Nephron progenitor cell (in vitro differentiated cells): ENCODE measurements around the gene ABCC9.
"Not testable (repeated sequence)": the region's sequence is repeated elsewhere in the genome, so short reads cannot be mapped to it uniquely, and the experiment has no call there.

Experiments used
- DNase-seq: peaks from one replicate; pipeline ENCODE4 v3.0.0; 2021
- H3K27ac Mint-ChIP-seq: 2 replicates; pipeline ENCODE4 v1.8.0; 2021; ENCODE audit warnings: mild to moderate bottlenecking, moderate library complexity, mixed read lengths
- H3K27me3 Mint-ChIP-seq: 2 replicates; pipeline ENCODE4 v1.8.0; 2021; ENCODE audit warnings: mild to moderate bottlenecking, low read depth, mixed read lengths; ENCODE audit not compliant: poor library complexity
- H3K36me3 Mint-ChIP-seq: 2 replicates; pipeline ENCODE4 v1.8.0; 2021; ENCODE audit warnings: low read depth, mixed read lengths
- H3K4me1 Mint-ChIP-seq: 2 replicates; pipeline ENCODE4 v1.8.0; 2021; ENCODE audit warnings: mixed read lengths
- H3K4me3 Mint-ChIP-seq: 2 replicates; pipeline ENCODE4 v1.8.0; 2021; ENCODE audit warnings: mild to moderate bottlenecking, moderate library complexity, mixed read lengths
- H3K9me3 Mint-ChIP-seq: 2 replicates; pipeline ENCODE4 v1.8.0; 2021; ENCODE audit warnings: mild to moderate bottlenecking, moderate library complexity, mixed read lengths
- CTCF ChIP-seq: fragments of 200-600 bp; sonication (generic); IDR thresholded peaks from 2 replicates; pipeline ENCODE4 v1.5.0; 2021; ENCODE audit warnings: antibody characterized with exemption

ABCC9 gene

GRCh38 chr12:21933656-21934055 is 7.6 kb downstream of the ABCC9 start:
- Mint-ChIP-seq H3K27ac (no peak overlapping the region), H3K4me1 (peaks cover 15% of the 10 kb centered on the region), H3K9me3 (no peaks in the 10 kb centered on the region), H3K27me3 (no peaks in the 10 kb centered on the region), H3K4me3 (no peak overlapping the region), H3K36me3 (peaks cover 46% of the 10 kb centered on the region)
- TF ChIP-seq CTCF: no peak
- DNase-seq: no peak

- not testable (repeated sequence) for H3K27me3 Mint-ChIP-seq, H3K4me1 Mint-ChIP-seq, H3K4me3 Mint-ChIP-seq, H3K27ac Mint-ChIP-seq, H3K9me3 Mint-ChIP-seq, DNase-seq
- H3K36me3 Mint-ChIP-seq: peaks cover 41% of the 10 kb centered on the region
Measured at GRCh38 chr12:21929972-21930371, 11.3 kb downstream of the ABCC9 start.

DNA sequence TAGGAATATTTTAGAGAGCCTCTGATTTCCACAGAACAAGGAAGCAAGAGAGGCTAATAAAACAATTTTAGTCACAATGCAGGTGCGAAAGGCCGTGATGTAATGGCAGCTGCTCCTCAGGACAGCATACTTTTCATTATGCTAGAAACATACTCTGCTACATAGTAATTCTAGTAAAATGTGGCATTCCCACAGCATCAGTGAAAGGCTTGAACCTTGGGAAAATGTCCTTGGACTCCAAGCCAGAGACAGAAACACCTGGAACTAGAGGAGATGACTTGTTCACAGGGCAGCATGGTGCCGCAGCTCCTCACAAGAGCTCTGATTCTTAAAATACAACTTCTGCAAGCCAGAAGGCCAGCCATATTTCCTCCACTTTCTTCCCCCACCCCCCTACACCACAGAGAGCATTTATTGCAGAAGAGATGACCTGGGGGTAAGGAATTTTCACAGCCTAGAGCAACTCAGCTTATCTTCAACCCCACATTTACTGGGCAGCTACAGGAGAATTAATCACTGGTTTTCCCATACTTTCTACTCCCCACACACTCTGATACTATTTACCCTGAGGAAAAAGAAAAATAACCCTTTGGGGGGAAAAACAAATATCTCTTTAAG is 15.8 kb downstream of the ABCC9 start:
- H3K4me1 Mint-ChIP-seq: no peaks in the 10 kb centered on the region
- DNase-seq: no peak
- H3K4me3 Mint-ChIP-seq: no peak overlapping the region
- TF ChIP-seq CTCF: no peak
- peaks cover 3% of the 10 kb centered on the region for H3K9me3 Mint-ChIP-seq
- H3K27me3 Mint-ChIP-seq: peaks cover 3% of the 10 kb centered on the region
- H3K27ac Mint-ChIP-seq: no peak overlapping the region
- H3K36me3 Mint-ChIP-seq: peaks cover 13% of the 10 kb centered on the region

DNA sequence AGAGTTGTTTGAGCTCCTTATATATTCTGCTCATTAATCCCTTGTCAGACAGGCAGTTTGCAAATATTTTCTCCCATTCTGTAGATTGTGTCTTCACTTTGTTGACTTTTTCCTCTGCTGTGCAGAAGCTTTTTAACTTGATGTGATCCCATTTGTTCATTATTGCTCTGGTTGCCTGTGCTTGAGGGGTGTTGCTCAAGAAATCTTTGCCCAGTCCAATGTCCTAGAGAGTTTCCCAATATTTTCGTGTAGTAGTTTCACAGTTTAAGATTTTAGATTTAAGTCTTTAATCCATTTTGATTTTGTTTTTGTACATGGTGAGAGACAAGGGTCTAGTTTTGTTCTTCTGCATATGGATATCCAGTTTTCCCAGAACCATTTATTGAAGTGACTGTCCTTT is 19.8 kb downstream of the ABCC9 start:
- no peaks in the 10 kb centered on the region for H3K36me3 Mint-ChIP-seq
- H3K9me3 Mint-ChIP-seq: peaks cover 3% of the 10 kb centered on the region
- no peak overlapping the region for H3K4me3 Mint-ChIP-seq
- TF ChIP-seq CTCF: no peak
- peaks cover 3% of the 10 kb centered on the region for H3K27me3 Mint-ChIP-seq
- DNase-seq: no peak
- H3K27ac Mint-ChIP-seq: no peak overlapping the region
- no peaks in the 10 kb centered on the region for H3K4me1 Mint-ChIP-seq

DNA sequence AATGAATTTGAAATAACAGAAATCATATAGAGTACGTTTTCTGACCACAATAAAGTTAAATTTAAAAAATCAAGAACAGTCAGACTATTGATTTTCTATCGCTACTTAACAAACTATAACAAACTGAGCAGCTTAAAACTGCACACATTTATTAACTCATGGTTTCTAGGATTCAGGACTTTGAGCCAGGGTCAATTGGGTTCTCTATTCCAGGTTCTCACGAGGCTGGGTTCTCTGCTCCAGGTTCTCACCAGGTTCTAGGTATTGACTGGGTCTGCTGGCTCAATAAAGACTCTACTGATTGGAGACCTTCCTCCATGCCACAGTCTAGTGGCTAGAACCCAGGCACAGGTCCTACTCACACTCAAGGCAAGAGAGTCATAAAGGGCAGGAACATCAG is 22.8 kb downstream of the ABCC9 start:
- no peak overlapping the region for H3K27ac Mint-ChIP-seq
- DNase-seq: no peak
- H3K9me3 Mint-ChIP-seq: peaks cover 3% of the 10 kb centered on the region
- no peak for TF ChIP-seq CTCF
- no peaks in the 10 kb centered on the region for H3K27me3 Mint-ChIP-seq
- H3K4me3 Mint-ChIP-seq: no peak overlapping the region
- no peaks in the 10 kb centered on the region for H3K36me3 Mint-ChIP-seq
- no peaks in the 10 kb centered on the region for H3K4me1 Mint-ChIP-seq

DNA sequence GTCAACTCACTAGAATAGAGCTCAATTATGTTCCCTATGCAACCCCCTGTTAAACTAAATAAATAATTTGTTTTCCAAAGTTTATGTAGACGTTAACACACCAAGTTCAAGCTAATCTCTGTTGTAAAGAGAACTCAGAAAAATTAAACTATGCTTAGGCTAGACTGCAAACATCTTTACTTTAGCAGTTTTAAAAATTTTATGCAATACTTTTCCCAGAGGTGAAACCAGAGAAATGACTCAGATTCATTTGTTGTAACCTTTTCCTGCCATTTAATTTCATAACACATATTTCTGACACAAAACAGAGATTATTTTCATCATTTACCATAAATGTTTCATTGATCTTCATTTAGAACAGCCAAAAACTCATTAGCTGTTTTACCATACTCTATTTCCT is 27.4 kb downstream of the ABCC9 start:
- no peak for DNase-seq
- Mint-ChIP-seq H3K4me1 (peaks cover 2% of the 10 kb centered on the region), H3K9me3 (no peaks in the 10 kb centered on the region), H3K27ac (no peak overlapping the region), H3K27me3 (no peaks in the 10 kb centered on the region), H3K4me3 (no peak overlapping the region), H3K36me3 (no peaks in the 10 kb centered on the region)
- no peak for TF ChIP-seq CTCF
